ENCODE measurements around the gene ARFGEF2.
"Not testable (repeated sequence)": the region's sequence is repeated elsewhere in the genome, so short reads cannot be mapped to it uniquely, and the experiment has no call there.

Gene ARFGEF2

GRCh38 chr20:48928832-48929725, 7.6 kb downstream of the ARFGEF2 start:
- DNase-seq (ENCODE audit: extremely low read depth, low read depth): no peak
- TF ChIP-seq, protein P1, sequence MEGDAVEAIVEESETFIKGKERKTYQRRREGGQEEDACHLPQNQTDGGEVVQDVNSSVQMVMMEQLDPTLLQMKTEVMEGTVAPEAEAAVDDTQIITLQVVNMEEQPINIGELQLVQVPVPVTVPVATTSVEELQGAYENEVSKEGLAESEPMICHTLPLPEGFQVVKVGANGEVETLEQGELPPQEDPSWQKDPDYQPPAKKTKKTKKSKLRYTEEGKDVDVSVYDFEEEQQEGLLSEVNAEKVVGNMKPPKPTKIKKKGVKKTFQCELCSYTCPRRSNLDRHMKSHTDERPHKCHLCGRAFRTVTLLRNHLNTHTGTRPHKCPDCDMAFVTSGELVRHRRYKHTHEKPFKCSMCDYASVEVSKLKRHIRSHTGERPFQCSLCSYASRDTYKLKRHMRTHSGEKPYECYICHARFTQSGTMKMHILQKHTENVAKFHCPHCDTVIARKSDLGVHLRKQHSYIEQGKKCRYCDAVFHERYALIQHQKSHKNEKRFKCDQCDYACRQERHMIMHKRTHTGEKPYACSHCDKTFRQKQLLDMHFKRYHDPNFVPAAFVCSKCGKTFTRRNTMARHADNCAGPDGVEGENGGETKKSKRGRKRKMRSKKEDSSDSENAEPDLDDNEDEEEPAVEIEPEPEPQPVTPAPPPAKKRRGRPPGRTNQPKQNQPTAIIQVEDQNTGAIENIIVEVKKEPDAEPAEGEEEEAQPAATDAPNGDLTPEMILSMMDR (IDR thresholded peaks at IDR 0.05; ENCODE audit: low read depth, low read length): no peak

DNA sequence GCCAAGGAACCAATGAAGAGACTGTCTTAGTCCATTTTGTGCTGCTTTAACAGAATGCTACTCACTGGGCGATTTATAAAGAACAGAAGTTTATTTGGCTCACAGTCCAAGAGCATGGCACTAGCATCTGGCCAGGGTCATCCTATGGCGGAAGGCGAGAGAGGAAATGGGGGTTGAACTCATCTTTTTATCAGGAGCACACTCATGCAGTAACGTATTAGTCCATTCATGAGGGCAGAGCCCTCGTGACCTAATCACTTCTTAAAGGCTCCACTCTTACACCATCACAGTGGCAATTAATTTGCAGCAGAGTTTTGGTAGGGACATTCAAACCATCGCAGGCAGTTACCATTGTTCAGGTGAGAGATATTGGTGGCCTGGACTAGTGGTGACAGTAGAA, 8.5 kb downstream of the ARFGEF2 start:
- TF ChIP-seq, protein P1 (IDR thresholded peaks at IDR 0.05; ENCODE audit: low read depth, low read length): no peak
- DNase-seq (ENCODE audit: extremely low read depth, low read depth): no peak

DNA sequence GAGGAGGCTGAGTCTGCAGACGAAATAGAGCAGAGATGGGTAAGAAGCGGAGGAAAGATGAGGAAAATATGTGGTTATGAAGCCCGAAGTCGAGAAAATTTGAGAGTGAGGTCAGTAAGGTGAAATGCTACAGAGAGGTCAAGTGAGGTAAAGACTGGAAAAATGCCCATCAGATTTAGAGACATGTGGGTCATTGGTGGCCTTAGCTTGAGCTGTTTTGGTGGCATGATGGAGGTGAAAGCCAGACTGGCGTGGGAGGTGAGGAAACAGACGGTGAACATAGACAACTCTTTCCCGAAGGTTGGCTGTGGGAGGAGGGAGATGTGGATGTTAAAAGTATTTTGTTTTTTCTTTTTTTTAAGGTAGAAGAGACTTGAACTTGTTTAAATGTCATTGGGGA, 9.4 kb downstream of the ARFGEF2 start:
- no peak for DNase-seq (ENCODE audit: extremely low read depth, low read depth)

GRCh38 chr20:48931527-48932374, 10.2 kb downstream of the ARFGEF2 start:
- no peak for DNase-seq (ENCODE audit: extremely low read depth, low read depth)
- TF ChIP-seq, protein P1 (IDR thresholded peaks at IDR 0.05; ENCODE audit: low read depth, low read length): no peak

More for the DNA sequence above, 9.4 kb downstream of the ARFGEF2 start:
- TF ChIP-seq, protein P1 (IDR thresholded peaks at IDR 0.05; ENCODE audit: low read depth, low read length): no peak

- DNase-seq (ENCODE audit: extremely low read depth, low read depth): no peak
Measured at GRCh38 chr20:48932375-48932941, 10.9 kb downstream of the ARFGEF2 start.

GRCh38 chr20:48933017-48933766, 11.7 kb downstream of the ARFGEF2 start:
- no peak for DNase-seq (ENCODE audit: extremely low read depth, low read depth)
- TF ChIP-seq, protein P1 (IDR thresholded peaks at IDR 0.05; ENCODE audit: low read depth, low read length): no peak

More at GRCh38 chr20:48932375-48932941, 10.9 kb downstream of the ARFGEF2 start:
- TF ChIP-seq, protein P1 (IDR thresholded peaks at IDR 0.05; ENCODE audit: low read depth, low read length): no peak

DNA sequence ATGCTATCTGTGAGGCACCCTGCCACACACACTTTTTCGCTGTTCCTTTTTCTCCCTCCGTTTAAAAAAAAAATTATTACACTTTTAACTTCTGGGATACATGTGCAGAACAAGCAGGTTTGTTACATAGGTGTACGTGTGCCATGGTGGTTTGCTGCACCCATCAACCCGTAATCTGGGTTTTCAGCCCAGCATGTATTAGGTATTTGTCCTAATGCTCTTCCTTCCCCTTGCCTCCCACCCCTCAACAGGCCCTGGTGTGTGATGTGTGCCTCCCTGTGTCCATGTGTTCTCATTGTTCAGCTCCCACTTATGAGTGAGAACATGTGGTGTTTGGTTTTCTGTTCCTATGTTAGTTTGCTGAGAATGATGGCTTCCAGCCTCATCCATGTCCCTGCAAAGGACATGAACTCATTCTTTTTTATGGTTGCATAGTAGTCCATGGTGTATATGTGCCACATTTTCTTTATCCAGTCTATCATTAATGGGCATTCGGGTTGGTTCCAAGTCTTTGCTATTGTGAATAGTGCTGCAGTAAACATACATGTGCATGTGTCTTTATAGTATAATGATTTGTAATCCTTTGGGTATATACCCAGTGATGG, 12.9 kb downstream of the ARFGEF2 start:
- not testable (repeated sequence) for DNase-seq (ENCODE audit: extremely low read depth, low read depth)

GRCh38 chr20:48934966-48935365, 13.5 kb downstream of the ARFGEF2 start:
- not testable (repeated sequence) for DNase-seq (ENCODE audit: extremely low read depth, low read depth)

- not testable (repeated sequence) for DNase-seq (ENCODE audit: extremely low read depth, low read depth)
Measured at GRCh38 chr20:48936178-48936577, 14.7 kb downstream of the ARFGEF2 start.
